HG02798 (cell line): ENCODE results near the gene PCSK5.

ENCODE experiments used
- ATAC-seq: cut with Tn5 transposase; IDR thresholded peaks from one replicate; pipeline ENCODE4 v1.9.1; 2021; ENCODE audit warnings: mild to moderate bottlenecking; ENCODE audit not compliant: unreplicated experiment, poor library complexity

The PCSK5 gene

DNA sequence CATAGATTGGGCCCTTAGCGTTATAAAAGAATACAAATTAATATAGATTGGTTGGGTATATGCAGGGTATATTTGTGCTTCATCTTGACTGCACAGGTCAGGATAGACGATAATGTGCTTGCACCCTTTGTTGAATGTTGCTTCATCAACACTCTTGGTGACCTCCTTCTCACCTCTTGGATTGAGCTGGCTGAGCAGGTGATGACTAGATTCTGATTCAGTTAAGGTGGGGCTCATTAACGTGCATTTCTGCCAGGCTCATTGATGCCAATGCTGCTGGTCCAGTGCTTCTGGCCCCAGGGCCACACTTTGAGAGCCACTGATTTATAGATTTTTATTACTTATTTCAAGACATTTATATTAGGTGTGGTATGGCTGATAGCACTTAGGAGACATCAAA, 27.7 kb downstream of the PCSK5 start:
- no peak for ATAC-seq

DNA sequence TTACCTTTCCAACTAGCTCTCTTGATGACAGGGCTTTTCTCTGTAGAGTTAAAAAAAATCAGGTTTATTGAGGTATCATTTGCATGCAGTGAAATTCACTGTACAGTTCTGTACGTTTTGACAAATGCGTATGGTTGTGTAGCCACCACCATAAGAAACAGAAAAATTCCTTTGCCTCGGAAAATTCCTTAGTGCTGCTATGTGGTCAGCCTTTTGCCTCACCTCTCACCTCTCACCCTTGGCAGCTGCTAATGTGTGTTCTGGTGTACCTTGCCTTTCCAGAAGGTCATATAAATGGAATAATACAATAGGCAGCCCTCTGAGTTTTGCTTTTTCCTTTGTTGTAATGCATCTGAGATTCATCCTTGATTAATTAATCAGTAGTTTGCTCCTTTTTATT, 28.4 kb downstream of the PCSK5 start:
- no peak for ATAC-seq

- ATAC-seq = no peak
Measured at GRCh38 chr9:75921391-75922127, 31.1 kb downstream of the PCSK5 start.

DNA sequence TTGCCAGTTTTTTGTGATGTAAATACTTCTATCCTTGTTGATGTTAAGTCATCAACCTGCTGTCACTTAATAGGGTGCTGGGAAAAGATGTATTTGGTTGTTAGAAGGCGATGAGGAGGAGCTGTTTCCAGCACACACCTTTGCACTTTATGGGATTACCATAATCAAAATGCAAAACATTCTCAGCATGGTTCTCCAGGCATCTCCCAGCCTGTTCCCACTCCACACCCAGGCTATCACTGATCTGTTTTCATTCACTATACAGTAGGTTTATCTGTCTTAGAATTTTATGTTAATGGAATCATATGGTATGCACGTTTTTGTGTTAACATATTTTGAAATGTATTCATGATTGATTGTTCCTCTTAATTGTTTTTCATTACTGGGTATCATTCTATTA, 35.9 kb downstream of the PCSK5 start:
- no peak for ATAC-seq

DNA sequence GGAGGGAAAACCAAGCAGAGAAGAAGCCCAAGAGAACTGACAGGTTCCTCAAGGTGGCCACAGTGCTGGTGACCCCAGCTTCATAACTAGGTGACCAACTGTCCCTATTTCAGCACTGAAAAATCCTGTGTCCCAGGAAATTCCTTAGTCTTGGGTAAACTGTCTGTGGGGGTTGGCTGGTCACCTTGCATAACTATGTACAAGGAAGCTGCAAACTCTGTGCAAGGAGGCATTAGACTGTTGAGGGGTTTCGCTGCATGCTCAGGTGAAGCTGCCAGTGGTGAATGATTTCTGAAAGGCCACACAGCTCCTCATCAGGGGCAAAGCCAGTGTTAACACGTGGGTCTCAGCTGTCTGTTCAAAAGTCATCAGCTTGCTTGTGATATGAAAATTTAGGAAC, 36.9 kb downstream of the PCSK5 start:
- ATAC-seq = no peak

DNA sequence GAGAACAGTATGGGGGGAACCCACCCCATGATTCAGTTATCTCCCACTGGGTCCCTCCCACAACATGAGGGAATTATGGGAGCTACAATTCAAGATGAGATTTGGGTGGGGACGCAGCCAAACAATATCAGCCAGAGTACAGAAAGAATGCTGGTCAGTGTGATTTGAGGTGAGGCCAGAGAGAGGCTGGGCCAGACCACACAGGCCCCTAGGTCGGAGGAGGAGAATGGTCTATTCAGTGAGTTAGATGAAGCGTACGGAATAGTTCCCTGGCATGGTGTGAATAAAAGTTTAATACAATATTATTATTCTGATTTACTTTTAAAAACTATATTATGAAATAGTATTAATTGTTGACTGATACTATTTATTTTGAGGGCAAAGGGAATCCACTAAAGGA, 39.7 kb downstream of the PCSK5 start:
- no peak for ATAC-seq

DNA sequence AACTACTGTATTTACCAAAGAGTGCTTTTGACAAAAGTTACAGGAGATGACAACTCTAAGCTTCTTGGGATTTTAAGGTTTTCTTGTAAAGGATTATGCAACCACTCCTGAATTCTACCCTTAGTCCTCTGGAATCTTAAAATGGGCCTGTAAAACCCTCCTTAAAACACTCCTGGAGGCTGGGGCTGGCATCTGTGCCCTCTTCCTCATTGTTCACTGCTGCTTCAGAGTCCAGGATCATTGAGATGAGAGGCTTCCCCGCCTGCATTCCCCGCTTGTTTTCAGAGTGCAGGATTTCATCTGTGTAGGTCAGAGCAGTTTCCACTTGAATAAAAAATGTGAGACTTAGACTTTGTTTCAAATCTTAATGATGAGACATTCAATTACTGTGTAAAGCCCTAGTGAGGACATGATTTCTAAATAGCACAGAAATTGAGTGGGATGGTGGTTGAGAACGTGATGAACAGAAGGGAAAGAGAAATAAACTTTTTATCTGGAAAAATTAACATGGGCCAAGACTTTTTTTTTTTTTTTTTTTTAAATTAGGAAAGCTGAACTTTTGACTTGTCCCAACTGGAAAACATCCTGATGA, 40.4 kb downstream of the PCSK5 start:
- ATAC-seq = no peak

DNA sequence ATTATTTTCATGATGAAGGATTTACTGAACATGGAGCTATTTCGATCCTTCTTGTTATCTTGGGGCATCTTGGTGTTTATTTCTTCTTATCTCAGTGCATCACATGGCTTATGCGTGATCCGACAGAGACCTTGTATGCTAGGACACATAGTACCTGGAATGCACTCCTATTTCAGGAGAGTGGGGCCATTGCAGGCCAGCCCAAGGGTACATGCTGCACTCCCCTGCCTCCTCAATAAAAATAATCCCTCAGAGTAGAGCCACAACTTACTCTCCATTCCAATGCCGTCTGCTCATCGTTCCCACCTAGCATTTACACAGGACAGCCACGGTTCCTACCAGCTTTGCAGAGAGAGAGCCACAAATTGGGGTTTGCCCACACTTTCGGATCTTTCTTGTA, 43.5 kb downstream of the PCSK5 start:
- ATAC-seq = no peak

DNA sequence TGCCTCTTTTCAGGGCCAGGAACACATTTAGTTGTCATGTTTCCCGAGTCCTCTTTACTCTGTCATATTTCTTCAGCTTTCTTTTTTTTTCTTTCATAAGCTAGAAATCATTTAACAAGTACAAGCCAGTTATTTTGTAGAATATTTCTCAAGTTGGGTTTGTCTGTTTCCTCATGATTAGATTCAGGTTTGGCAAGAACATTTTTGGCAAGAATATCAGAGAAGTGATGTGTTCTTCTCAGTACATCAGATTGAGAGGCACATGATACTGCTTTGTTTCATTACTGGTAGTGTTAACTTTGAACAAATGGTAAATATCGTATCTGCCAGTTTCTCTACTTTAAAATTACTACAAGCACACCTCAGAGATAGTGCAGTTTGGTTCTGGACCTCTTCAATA, 45.1 kb downstream of the PCSK5 start:
- no peak for ATAC-seq

DNA sequence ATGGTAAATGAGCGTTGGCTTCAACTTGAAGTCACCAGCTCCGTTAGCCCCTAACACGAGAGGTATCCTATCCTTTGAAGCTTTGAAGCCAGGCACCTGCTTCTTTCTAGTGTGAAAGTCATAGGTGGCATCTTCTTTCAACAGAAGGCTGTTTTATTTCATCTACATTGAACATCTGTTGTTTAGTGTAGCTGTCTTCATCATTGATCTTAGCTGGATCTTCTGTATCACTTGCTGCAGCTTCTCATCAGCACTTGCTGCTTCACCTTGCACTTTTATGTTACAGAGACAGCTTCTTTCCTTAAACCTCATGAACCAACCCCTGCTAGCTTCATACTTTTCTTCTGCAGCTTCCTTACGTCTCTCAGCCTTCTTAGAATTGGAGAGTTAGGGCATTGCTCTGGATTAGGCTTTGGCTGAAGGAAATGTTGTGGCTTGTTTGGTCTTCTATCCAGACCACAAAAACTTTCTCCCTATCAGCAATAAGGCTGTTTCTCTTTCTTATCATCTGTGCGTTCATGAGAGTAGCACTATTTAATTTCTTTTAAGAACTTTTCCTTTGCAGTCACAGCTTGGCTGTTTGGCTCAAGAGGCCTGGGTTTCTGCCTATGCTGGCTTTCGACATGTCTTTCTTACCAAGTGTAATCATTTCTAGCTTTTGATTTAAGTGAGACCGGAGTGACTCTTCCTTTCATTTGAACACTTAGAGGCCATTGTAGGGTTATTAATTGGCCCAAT, 47.2 kb downstream of the PCSK5 start:
- no peak for ATAC-seq

DNA sequence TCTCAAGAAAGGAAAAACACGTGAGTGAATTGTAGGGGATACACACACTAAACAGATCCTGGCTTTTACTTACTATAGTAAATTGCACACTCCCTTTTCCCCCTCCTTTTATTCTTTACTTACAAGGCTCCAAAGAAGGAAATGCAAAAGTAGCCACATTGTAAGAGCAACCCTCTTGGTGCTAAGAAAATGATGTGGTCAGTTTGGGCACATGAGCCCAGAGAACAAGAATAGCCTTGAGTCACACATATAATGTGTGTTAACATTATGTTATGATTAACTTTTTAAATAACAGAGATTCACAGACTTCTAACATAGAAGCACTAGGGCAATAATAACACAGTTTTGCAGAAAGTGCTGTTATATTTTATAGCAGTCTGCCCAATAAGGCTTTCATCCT, 48.5 kb downstream of the PCSK5 start:
- ATAC-seq = no peak

DNA sequence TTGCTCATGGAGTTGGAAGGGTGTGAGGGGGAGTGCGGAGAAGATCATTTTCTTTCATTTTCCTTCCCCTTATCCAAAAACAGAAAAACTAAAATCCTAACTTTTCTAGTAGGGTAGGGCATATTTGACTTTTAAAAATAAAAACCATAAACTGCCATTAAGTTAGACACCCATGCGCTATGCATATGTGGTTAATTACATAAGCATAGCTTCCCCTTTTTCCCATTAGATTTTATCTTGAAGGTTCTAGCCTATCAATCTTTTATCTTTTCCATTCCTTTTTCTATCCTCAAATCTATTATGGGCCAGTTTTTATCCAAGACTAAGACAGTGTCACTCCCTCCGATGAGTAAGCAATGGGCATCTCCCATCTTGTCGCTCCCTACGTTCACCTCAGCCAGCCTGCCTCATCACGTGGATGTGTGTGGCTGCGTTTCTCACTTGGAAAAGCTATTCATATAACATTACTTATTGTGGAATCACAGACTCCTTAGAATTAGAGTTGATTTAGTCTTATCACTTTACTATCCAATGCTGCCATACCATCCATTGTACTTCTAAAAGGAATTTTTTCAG, 49.2 kb downstream of the PCSK5 start:
- ATAC-seq = no peak

DNA sequence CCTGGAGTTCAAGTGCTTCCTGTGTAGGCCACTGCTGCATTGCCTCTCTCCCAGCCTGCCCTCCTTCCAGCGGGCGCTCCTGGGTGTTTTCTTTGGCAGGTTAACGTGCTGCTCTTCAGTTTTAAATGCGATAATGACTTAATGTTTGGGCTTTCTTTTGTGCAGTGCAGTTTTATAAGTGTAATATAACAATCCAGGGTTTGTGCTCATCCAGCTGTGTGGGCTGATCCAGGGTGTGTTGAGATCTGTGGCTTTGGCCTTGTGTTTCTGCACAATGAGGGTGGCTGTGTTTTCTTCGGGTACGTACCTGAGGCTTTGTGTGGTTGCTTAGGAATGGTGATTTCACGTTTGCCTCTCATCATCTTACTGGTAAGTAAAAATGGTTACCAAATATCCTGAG, 50.6 kb downstream of the PCSK5 start:
- ATAC-seq = no peak

DNA sequence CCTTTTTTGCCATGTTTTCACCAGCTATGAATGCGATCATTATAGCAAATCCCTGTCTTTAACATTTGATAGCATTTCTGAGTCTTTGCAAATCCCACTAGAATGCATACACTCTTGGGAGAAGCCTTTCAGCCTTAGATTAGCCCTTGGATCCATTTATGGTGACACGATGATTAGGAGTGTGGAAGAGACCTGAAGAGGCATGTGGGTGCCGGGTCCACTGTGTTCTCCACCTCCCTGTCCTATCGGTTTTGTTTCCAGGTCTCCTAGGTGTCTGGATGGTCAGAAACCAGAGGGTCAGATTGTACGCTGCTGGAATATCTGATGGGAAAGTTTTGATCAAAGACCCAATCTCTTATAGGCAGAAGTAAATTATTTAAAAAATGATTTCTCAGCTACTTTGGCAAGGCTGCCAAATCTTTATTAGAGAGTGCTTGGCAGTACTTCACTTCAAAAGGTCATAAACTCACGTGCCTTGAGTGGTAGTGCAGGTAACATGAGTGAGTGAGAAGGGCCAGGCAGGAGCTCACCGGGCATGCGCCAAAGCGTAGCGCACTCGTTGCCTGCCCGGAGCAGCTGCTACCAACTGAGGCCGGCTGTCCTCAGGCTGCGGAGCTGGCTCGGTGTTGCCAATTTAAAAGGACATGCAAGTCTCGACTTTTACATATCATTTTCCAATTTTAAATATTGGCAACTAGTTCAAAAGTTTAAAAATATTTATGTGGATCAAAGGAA, 51.3 kb downstream of the PCSK5 start:
- ATAC-seq = no peak

GRCh38 chr9:75946766-75947165, 56.3 kb downstream of the PCSK5 start:
- ATAC-seq = no peak

DNA sequence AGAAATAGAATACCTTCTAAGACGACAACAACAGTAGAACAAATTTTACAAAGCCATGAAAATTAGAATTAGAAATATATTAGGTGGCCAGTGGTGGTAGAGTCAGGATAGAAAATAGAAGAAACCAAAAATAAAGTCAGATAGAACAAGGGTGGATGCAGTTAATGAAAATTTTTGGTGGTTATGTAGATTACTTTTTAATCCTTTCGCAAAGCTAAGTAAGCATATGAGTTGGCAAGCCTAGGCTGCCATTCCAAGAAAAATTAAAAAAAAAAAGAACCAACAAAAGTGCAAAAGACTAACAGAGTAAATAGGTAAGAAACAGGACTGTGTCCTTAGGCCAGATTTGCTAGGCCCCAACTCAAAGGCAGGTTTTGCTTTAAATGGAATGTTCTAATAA, 56.8 kb downstream of the PCSK5 start:
- no peak for ATAC-seq

DNA sequence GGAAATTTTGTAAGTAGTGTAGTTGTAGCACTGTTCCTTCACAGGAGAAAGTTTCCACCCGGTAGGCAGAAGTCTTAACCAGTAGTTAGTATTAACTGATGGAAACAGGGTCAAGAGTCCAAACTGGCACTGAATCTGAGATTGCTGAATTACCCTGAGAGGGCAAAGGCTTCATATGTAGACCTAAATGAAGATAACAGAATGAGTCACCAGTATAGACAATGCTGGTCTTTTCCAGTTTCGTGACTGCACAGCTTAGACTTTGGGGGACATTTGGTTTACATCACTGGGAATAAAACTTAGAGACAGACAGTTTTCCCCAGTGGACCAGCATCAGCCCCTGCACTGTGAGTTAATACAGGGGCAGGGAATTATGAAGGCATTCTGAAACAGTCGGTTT, 60.5 kb downstream of the PCSK5 start:
- ATAC-seq = no peak

GRCh38 chr9:75953218-75953617, 62.7 kb downstream of the PCSK5 start:
- no peak for ATAC-seq

DNA sequence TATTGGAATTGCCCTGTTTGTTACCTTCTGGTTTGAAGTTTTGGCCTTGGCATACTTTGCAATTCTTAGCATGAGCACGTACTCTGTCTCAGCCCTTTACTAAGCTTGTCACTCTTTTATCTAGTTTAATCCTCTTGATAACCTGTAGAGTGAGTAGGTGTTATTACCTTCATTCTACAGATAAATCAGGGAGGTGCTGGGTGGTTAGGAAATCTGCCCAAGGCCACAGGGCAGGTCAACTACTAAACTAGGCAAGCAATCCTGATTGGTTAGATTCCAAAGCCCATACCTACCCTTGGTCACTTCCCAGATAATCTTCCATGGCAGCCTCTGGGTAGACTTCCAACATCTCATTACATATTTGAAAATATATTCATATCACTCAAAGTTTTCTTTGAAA, 65.7 kb downstream of the PCSK5 start:
- no peak for ATAC-seq

DNA sequence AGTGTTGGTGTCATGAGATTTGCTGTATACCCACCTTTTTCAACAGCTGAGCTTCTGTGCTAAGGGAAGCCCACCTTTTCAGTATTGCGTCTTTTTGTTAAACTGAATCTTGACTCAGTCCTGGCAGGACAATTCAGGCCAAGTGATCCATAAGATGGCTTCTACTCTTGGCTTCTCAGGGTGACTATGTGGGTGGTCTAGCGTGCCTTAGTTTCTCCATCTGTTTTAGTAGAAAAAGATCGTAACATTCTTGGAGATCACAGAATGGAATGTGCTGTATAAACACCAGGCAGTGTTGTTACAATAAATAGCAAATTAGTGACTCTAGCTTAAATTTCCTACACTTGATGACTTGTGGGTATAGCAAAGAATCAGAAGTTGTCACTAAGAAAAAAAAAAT, 66.6 kb downstream of the PCSK5 start:
- no peak for ATAC-seq

- no peak for ATAC-seq
Measured at GRCh38 chr9:75958226-75958625, 67.8 kb downstream of the PCSK5 start.
